D721Med (cell line): ENCODE data around the gene SLC25A45.

Experiments
- DNase-seq: peaks from one replicate; pipeline ENCODE4 v3.0.0; 2011; ENCODE audit warnings: low spot score; ENCODE audit not compliant: insufficient read length
- FAIRE-seq: peaks from 2 replicates; lab custom pipeline; 2011; peaks lifted over from hg19 to GRCh38; lab: Jason Lieb, UNC
- TF ChIP-seq, protein P1 (sequence below): IDR thresholded peaks from 2 replicates; pipeline ENCODE4 v1.5.1; 2012; ENCODE audit warnings: mild to moderate bottlenecking, control low read depth; ENCODE audit not compliant: insufficient read depth; ENCODE audit errors: missing control alignments

Gene SLC25A45

DNA sequence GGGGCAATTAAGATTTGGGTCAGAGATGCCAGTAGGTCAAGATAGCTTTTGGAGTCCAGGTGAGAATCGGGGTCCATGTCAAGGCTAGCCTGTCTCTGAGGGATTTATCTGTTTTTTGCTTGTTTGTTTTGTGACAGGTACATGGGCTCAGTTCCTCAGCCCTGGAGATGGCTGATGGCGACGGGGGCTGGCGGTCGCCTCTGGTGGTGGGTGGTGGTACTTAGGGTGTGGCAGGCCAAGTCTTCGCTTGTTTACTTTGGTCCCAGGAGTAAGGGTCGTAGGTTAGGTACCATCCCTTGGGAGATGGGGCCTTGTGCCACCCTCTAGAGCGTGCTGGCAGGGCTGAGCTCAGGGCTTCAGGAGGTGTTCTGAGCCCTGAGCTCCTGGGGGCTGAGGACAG lies 4.7 kb downstream of the SLC25A45 start:
- FAIRE-seq (no peak), DNase-seq (no peak)
- TF ChIP-seq, protein P1, sequence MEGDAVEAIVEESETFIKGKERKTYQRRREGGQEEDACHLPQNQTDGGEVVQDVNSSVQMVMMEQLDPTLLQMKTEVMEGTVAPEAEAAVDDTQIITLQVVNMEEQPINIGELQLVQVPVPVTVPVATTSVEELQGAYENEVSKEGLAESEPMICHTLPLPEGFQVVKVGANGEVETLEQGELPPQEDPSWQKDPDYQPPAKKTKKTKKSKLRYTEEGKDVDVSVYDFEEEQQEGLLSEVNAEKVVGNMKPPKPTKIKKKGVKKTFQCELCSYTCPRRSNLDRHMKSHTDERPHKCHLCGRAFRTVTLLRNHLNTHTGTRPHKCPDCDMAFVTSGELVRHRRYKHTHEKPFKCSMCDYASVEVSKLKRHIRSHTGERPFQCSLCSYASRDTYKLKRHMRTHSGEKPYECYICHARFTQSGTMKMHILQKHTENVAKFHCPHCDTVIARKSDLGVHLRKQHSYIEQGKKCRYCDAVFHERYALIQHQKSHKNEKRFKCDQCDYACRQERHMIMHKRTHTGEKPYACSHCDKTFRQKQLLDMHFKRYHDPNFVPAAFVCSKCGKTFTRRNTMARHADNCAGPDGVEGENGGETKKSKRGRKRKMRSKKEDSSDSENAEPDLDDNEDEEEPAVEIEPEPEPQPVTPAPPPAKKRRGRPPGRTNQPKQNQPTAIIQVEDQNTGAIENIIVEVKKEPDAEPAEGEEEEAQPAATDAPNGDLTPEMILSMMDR = no peak

DNA sequence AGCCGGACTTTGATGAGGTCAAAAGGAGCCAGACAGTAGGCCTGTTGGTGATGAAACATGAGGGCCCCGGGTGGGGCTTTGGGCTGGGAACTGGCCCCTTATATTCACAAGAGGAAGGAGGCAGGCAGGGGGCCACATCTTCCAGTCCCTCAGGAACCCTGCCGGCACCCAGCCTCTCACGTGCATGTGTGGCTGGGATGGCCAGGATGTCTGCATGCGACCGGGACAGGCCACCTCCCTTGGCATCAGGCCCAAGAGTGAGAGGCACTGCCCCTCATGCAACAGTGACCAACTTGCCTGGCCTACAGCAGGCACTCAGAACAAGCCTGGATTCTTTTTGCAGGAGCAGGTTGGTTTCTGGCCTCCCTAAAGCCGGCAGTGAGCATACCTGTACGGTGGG lies 5.4 kb downstream of the SLC25A45 start:
- FAIRE-seq (no peak), DNase-seq (no peak)
- TF ChIP-seq, protein P1 = no peak

DNA sequence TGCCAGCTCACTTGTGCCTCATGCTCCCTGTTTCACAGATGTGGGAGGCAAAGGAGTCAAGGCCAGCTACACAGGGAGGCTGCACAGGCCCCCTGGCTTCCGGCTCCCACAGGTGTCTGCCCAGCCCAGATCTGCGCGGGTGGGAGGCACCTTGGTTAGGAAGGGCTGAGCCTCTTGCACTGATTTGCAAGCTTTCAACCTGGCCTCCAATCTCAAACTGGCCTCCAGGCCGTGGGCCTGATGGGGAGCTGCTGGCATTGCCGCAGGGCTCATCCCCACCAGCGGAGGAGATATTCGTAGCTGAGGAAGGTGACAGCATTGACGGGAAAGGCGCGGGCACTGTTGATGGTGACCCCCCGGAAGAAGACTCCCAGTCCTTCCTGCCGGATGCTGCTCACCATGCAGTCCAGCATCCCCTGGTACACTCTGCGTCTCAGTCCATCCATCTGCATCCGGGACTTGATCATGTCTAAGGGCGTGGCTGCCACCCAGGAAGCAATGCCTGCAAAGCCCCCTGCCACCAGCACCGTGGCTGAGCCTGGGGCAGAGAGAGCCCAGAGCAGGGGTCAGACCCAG lies 6.2 kb downstream of the SLC25A45 start:
- no peak for FAIRE-seq
- TF ChIP-seq, protein P1 = no peak
- DNase-seq = no peak

DNA sequence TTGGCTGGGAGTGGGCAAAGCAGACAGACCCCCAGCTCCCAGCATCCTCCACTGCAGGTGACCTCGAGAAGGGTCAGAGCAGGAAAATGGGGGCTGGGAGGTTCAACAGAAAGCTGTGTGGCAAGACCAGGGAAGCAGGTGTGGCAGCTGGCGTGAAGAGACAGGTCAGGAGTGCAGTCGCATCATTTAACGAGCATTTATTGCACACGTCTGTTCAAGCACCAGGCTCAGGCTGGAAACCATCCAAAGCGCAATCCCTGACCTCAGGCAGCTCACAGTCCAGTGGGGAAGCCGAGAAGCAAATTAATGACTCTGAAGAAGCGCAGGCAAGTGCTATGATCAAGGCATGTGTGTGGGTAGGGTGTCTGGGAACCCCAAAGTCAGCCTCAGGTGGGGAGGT lies 7.4 kb downstream of the SLC25A45 start:
- FAIRE-seq = no peak
- DNase-seq = no peak
- TF ChIP-seq, protein P1 = no peak

DNA sequence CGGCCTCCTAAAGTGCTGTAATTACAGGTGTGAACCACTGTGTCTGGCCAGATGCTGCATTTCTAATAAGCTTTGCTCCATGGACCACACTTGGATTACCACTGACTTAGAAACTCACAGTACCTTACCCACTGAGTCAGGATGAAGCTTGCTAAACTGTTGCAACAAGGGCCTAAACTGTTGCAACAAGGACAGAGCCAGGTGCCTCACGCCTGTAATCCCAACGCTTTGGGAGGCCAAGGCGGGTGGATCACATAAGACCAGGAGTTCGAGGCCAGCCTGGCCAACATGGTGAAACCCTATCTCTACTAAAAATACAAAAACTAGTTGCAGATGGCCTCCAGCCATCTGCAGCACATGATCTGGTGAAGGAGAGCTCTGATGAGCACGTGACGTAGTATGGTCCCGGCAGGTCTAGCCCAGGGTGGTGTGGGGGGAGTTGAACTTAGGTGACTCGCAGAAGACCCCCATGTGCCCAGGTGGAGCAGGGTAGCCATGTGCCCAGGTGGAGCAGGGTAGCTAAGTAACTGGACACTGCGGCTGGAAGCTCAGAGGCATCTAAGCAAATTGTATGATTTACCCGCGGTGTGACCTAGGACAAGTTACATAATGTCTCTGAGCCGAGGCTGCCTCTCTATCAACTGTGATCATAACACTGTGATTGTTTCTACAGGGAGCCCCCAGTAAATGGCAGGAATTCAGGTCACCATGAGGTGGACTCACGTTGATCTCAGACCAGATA lies 8.4 kb downstream of the SLC25A45 start:
- DNase-seq (no peak), FAIRE-seq (no peak)
- TF ChIP-seq, protein P1 = no peak

DNA sequence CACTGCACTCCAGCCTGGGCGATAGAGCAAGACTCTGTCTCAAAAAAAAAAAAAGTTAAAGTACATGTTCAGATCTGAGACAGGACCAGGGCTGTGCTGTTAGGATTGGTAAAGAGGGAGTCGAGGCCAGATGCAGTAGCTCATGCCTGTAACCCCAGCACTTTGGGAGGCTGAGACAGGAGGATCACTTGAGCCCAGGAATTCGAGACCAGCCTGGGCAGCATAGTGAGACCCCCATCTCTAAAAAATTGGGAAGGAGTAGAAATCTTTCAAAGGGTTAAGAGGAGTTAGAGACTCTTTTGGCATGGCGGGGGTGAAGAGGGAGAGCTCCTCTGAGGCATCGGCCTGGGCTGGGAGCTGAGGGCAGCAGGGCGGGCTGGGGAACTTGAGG lies 11.8 kb downstream of the SLC25A45 start:
- FAIRE-seq = no peak
- DNase-seq = no peak
- TF ChIP-seq, protein P1 = no peak

DNA sequence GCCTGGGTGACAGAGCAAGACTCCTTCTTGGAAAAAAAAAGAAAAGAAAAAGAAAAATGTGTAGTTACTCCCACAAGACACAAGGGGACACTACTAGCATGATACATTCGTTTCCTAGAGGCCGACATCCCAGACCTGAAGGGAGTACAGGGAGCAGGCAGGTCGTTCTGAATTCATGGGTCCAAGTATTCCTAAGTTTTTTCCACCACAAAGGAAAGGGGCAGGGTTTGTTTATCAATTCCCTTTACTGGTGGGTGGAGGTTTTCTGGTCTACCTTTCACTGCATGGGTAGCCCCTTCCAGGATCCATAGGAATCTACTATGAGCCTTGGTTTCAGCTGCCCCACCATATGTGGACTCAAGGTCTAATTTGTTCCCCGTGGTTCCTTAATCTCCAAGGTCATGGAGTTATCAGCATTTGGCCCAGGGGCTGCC lies 16.1 kb downstream of the SLC25A45 start:
- TF ChIP-seq, protein P1 = peak; percentile 76
- FAIRE-seq (no peak), DNase-seq (peak; percentile 87)
